Ovary (tissue), 3 donors: ENCODE data around the gene NFS1.

Source experiments
- CTCF ChIP-seq, 3 donors: fragments of 450-650 bp in 2 of 3; fragments of 200-600 bp in 1 of 3; IDR thresholded peaks; one replicate each; pipeline versions ENCODE4 v1.5.1 to v1.8.0; 2016 to 2022; ENCODE audit warnings: antibody characterized with exemption in 3 of 3, mild to moderate bottlenecking in 1 of 3
- EP300 ChIP-seq: sonication (generic); formaldehyde crosslinking; IDR thresholded peaks from one replicate; pipeline ENCODE4 v1.6.1; 2017; ENCODE audit warnings: antibody characterized with exemption
- POLR2A ChIP-seq: fragments of 450-650 bp; IDR thresholded peaks from one replicate; pipeline ENCODE4 v1.6.1; 2017; ENCODE audit warnings: antibody characterized with exemption, mild to moderate bottlenecking, moderate library complexity
- donor health status: DM: no; HTN: no; CAD: no.

- no peak for TF ChIP-seq CTCF (IDR thresholded peaks at IDR 0.05)
- no peak for TF ChIP-seq POLR2A
- TF ChIP-seq EP300 = no peak
Observed at GRCh38 chr20:35650632-35651031, 48.5 kb downstream of the NFS1 start.
